Posterior vena cava (tissue), 2 donors: ENCODE results near the gene NRXN3. TPM values are rescaled to one million over a fixed set of nuclear protein-coding genes. Genes with fewer than 3 reads are reported as not detected.

ENCODE experiments used
- DNase-seq: peaks from one replicate; pipeline ENCODE4 v3.0.0-alpha.2; 2020; ENCODE audit warnings: low spot score
- intact Hi-C, 2 donors: fragments of 100-400 bp; cut with DNase I; formaldehyde crosslinking; loops; one replicate each; pipeline versions ENCODE4 v1.14.1 to v1.14.2; 2022 to 2023
- total RNA-seq, 2 donors: library from RNA; stranded (reverse); fragmentation: NEBNext Ultra II Directional; extraction: Animal tissue kit (Norgen Biotek cat#: 25700); gene quantifications; one replicate each; pipeline ENCODE4 v1.2.1, GENCODE V29; 2021
- donor health status: DM: yes; HTN: yes; CAD: no.
- donor health status: DM: yes; HTN: yes; CAD: no.

NRXN3 gene
- total RNA-seq, 2 donors from 2014 or later, result 11.8 to 14.3 TPM

GRCh38 chr14:78164226-78164853 is 5.8 kb upstream of the NRXN3 start:
- no peak for DNase-seq
- intact Hi-C loops, result no loop called here

- intact Hi-C loops, result no loop called here
- DNase-seq, result no peak
Observed at GRCh38 chr14:78172428-78172827, 2.3 kb downstream of the NRXN3 start.

GRCh38 chr14:78173346-78174035 is 3.3 kb downstream of the NRXN3 start:
- intact Hi-C loops, result no loop called here
- DNase-seq, result no peak

- intact Hi-C loops, result no loop called here
- DNase-seq, result no peak
Observed at GRCh38 chr14:78175412-78175811, 5.2 kb downstream of the NRXN3 start.

- intact Hi-C loops, result no loop called here
Observed at GRCh38 chr14:78178071-78178470, 7.9 kb downstream of the NRXN3 start.

GRCh38 chr14:78178971-78179370 is 8.8 kb downstream of the NRXN3 start:
- no peak for DNase-seq
- intact Hi-C loops, result no loop called here

More at GRCh38 chr14:78178071-78178470, 7.9 kb downstream of the NRXN3 start:
- DNase-seq, result no peak

- intact Hi-C loops, result no loop called here
- DNase-seq, result no peak
Observed at GRCh38 chr14:78181270-78181669, 11.1 kb downstream of the NRXN3 start.

- intact Hi-C loops, result no loop called here
- DNase-seq, result no peak
Observed at GRCh38 chr14:78182722-78183121, 12.5 kb downstream of the NRXN3 start.

- intact Hi-C loops, result no loop called here
- no peak for DNase-seq
Observed at GRCh38 chr14:78184157-78184556, 14.0 kb downstream of the NRXN3 start.

GRCh38 chr14:78186277-78186676 is 16.1 kb downstream of the NRXN3 start:
- no peak for DNase-seq
- intact Hi-C loops, result loop anchor here in 1 of 2 donors (5.0 kb wide), 1 partner anchor 1741 kb away; no protein-coding TSS in a partner anchor

GRCh38 chr14:78188882-78189281 is 18.7 kb downstream of the NRXN3 start:
- no peak for DNase-seq
- intact Hi-C loops, result loop anchor here in 1 of 2 donors (5.0 kb wide), 1 partner anchor 1738 kb away; no protein-coding TSS in a partner anchor

- no peak for DNase-seq
- intact Hi-C loops, result no loop called here
Observed at GRCh38 chr14:78195431-78195830, 25.3 kb downstream of the NRXN3 start.

- DNase-seq, result no peak
- intact Hi-C loops, result no loop called here
Observed at GRCh38 chr14:78196323-78196722, 26.1 kb downstream of the NRXN3 start.

- no peak for DNase-seq
- intact Hi-C loops, result no loop called here
Observed at GRCh38 chr14:78197051-78197450, 26.9 kb downstream of the NRXN3 start.

GRCh38 chr14:78202163-78202562 is 32.0 kb downstream of the NRXN3 start:
- intact Hi-C loops, result no loop called here
- no peak for DNase-seq

- no peak for DNase-seq
- intact Hi-C loops, result no loop called here
Observed at GRCh38 chr14:78202976-78203375, 32.8 kb downstream of the NRXN3 start.

- DNase-seq, result no peak
- intact Hi-C loops, result no loop called here
Observed at GRCh38 chr14:78207414-78207813, 37.2 kb downstream of the NRXN3 start.

- intact Hi-C loops, result no loop called here
- DNase-seq, result no peak
Observed at GRCh38 chr14:78220273-78220672, 50.1 kb downstream of the NRXN3 start.

GRCh38 chr14:78222746-78223145 is 52.6 kb downstream of the NRXN3 start:
- no peak for DNase-seq
- intact Hi-C loops, result no loop called here

- no peak for DNase-seq
- intact Hi-C loops, result no loop called here
Observed at GRCh38 chr14:78227248-78228077, 57.3 kb downstream of the NRXN3 start.
